Left renal cortex interstitium (tissue), 4 donors: ENCODE data around the gene RGS2. TPM values are rescaled to one million over a fixed set of nuclear protein-coding genes. Genes with fewer than 3 reads are reported as not detected.

Source experiments
- DNase-seq, 4 donors: peaks; one replicate each; pipeline ENCODE4 v3.0.0-alpha.2; 2013; ENCODE audit warnings: low read depth in 4 of 4, low spot score in 2 of 4, missing footprints in 1 of 4
- polyA plus RNA-seq, 4 donors: library from polyadenylated mRNA; unstranded; fragments of 120-200 nt; gene quantifications; one replicate each; pipeline ENCODE4 v1.2.1, GENCODE V29; 2013; ENCODE audit not compliant: insufficient read length in 4 of 4

Gene RGS2, protein sequence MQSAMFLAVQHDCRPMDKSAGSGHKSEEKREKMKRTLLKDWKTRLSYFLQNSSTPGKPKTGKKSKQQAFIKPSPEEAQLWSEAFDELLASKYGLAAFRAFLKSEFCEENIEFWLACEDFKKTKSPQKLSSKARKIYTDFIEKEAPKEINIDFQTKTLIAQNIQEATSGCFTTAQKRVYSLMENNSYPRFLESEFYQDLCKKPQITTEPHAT
- 10 to 100 TPM; 25.5 to 44.7 (median 37.2) TPM for polyA plus RNA-seq

DNA sequence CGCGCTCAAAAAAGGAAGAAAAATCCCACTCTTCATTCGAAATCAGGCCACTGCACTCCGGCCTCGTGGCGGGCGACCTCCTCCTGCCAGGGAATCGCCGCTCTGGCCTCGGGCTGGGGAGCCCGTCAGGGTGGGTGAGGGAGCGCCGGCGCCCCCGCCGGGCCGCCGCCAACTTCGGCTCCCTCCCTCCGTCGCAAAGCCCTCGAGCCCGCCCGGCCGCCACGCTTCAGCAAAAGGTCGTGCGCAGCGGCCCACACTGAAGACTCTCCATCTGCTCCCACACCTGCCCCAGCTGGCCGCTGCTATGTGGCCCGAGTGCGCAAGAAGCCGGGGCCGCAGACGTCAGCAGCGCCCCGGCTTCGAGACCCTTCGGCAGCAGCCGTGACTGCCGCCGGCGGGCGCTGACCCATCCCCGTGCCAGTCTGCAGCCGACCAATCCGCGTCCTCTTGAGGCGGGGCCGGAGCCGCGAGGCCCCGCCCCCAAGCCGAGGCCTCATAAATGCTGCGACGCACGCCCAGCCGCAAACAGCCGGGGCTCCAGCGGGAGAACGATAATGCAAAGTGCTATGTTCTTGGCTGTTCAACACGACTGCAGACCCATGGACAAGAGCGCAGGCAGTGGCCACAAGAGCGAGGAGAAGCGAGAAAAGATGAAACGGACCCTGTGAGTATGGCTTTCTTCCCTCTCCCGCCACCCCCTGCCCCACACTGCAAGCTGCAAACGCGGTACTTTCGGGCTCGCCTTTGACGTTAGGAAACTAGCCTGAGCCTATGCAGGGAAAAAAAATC, at the start of gene RGS2:
TSS of gene RGS2 (plus strand) at position 522 of the 789 bp plus-strand sequence. CDS start at position 555, 33 bp downstream.
- peak; percentile 75 to 88 (median 86) for DNase-seq

DNA sequence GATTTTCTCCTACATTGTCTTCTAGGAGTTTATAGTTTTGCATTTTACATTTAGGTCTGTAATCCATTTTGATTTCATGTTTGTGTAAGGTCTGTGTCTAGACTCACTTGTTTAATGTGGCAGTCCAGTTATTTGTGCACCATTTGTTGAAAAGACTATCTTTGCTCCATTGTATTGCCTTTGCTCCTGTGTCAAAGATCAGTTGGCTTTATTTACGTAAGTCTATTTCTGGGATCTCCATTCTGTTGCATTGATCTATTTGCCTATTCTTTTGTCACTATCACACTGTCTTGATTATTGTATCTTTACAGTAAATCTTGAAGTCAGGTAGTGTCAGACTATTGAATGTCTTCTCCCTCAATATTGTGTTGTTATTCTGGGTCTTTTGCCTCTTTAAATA, 49.7 kb upstream of the RGS2 start:
- DNase-seq = no peak

DNA sequence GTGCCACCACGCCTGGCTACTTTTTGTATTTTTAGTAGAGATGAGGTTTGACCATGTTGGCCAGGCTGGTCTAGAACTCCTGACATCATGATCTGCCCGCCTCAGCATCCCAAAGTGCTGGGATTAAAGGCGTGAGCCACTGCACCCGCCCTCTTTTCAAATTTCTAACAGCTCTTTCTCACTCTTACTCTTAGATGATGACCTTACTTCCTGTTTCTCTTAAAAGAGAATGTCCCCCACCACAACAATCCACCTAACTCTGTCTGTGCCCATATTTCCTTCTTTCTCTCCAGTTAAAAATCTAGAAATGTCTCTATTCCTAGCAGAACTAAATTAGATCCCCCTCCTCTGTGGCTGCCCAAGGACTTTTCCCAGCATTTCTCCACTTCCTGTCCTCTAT, 46.6 kb upstream of the RGS2 start:
- no peak for DNase-seq

DNA sequence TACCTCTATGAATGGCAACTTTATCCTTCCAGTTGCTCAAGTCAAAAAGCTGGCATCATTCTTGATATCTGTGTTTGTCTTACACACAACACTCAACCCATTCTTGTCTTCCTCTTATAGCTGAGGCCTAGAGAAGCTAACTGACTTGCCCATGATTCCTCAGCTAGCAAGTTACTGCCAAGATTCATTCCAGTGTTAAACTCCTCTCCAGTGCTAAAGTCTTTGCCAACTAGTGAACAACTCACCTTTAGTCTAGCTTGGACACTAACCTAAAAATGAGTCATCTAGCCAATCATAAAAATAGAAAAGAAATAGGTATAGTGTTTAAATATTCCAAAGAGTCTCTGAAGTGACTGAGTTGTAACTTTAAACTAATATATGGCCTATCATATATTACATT, 45.6 kb upstream of the RGS2 start:
- DNase-seq = no peak

DNA sequence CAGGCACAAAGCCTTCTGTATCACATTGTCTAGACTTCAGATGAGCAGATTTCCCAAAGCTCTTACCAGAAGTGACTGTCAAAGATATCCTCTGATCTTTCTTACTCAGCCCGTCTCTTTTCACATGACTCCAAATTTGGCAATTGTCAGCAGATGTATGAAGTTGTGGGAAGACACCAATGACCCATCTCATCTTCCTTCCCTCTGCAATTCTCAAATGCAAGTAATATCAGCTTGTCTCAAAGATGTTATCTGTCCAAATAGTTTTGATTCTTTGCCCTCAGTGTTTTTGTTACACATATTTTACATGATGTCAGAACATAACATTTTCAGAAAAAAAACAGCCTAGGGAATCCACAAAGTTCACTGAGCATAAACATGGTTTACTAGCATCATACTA, 45.1 kb upstream of the RGS2 start:
- no peak for DNase-seq

DNA sequence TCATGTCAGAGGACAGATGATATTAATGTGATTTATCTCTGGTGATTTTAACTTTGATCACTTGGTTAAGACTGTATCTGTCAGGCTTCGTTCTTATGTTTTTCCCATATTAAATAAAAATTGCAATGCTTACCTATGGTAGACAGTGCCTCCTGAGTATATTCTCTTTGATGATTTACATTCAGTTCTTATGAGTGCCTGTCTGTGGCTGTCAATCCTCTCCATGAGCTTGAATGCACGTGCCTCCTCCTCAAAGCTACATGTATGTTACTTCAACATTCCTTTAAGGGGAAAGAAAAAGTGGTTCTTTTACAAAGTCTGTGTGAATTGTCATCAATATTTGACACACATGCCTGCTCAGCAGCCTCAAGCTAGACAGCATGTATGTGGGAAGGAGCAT, 44.2 kb upstream of the RGS2 start:
- no peak for DNase-seq

DNA sequence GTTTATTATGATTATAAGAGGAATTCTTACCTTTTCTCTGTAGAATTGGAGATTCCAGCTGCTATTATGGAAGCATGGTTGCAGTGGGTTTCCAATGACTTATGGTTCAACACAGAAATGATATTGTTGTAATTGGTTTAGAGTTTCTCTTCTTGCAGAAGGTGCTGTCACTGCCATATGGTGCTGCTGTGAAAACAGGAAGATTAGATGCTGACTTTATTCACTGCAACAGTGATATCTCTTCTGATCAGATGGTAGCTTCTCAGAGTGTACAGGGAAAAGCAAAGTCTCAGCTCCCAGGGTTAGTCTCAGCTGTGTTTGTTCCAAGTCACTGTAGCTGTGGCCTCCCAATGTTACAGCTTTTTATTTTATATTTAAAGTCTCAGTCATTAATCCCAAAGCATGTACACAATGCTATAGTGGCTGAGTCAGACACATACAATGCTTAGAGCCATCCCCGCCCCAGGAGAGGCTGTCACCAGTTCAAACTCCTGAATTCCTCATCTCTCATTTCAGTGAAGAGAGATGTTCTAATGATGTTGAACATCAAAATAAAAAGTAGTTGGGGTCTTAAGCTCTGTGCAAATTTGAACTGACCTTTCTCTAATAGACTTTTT, 42.7 kb upstream of the RGS2 start:
- no peak for DNase-seq

DNA sequence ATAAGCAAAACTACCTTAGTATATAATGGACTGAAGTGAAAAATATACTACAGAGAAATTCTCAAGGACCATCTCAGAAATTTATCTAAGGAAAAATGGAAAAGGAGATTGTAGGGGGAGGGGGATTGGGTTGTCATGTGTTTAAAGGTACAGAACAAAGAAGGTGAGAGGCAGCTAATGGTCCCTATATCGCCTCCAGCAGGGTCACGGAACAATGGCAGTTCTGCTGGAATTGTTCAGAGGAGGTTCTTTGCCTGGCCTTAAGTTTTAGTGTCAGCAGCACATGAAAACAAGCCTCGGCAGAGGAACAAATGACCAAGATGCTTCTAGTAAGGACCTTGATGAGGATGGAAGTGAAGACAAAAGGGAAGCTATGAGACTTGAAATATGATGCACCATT, 42.0 kb upstream of the RGS2 start:
- no peak for DNase-seq

DNA sequence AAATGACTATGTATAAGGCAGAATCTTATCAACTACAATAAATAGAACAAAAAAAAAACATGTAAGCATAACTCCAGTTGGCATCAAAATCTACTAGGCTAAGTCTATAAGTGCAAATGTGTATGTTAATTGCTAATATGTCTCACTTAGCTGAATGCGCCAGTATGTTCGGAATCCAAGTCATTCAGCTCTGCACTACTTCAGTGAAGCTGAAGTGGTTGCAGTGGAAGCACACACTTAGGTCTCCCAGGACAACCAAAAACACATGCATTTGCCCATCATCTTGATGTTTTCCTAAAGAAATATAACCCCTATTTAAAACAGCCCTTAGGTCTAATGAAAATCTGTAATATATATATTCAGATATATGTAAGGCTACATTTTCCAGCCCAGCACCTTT, 41.0 kb upstream of the RGS2 start:
- no peak for DNase-seq

DNA sequence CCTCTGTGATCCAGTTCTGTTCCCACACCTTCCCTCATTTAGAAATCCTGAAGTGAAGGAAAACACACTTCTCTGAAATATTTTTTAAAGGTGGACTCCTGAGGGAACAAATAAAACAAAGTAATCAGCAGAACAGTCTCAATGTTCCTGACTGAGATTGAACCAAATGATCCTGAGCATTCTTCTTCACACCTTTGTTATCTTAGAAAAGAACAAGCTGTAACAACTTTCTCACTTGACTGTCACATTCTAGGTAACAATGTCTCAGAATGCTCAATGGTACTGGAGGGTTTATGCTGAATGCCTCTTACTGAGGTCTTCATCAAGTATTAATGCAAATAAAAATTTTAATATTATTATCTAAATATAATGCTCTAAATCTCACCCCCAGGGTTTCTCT, 40.4 kb upstream of the RGS2 start:
- DNase-seq = no peak

DNA sequence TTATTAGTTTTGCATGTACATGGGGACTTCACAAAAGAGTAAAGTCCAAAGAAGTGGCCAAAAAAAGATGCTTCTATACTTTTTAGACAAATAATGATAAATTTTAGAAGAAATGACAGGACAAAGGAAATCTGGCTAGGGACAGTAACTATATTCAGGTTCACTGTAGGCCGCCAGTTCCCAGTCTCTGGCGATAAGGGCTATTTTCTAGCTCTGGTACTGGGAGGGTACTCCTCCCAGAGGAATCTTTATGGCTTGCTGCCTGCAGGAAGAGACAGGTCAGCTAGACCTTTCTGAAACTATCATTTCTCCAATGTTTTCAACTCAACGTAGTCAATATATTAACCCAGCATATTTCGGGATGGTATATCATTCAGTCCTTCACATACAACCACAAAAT, 37.5 kb upstream of the RGS2 start:
- DNase-seq = no peak

DNA sequence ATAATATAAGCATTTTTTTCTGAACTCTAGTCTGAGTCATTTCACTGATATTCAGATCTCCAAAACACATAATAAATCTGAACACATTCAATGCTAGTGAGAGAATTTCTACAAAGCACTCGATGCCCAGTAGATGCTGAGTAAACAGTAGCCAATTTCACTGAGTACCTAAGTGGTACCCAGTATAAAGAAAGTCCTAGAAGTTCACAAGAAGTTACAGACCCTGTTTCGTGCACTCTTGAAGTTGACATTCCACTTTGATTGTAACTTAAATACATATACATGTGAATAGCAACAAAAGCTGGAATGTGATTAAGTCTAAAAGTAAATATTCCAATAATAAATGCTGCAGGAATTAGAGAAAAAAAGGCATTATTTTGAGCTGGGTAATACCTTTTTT, 33.2 kb upstream of the RGS2 start:
- DNase-seq = no peak

DNA sequence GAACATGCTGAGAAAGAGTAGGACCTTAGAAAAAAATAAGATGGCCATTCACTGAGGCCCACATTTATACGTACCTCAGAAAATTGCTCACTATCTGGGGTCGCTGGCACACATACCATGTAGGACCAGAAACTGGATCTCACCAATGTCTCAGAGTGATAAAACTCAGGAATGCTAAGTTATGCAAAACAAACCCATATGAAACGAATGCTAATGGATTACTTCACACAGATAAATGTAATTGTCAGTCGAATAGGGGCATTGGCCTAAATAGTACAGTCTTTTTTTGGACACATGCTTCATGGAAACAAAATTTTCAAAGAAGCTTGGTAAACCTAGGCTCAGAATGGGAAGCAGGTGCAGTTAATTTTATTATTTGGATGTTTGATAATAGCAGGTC, 32.6 kb upstream of the RGS2 start:
- DNase-seq = no peak

DNA sequence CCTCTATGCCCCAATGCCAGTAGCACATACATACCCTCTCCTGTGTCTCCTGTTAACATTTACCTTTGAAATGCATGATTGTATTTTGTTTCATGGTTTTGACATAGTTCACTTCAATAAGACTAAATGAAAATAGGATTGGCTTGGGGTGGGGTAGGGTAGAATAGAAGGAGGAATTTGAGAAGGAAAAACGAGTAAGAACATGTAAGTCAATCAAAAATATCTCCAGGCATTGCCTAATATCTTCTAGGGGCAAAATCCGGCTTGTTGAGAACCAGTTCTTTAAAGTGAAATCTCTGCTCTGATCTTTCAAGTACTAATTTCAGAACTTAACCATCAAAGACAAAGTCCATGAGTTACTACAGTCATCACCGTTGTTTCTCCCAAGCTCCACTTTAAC, 31.8 kb upstream of the RGS2 start:
- no peak for DNase-seq

DNA sequence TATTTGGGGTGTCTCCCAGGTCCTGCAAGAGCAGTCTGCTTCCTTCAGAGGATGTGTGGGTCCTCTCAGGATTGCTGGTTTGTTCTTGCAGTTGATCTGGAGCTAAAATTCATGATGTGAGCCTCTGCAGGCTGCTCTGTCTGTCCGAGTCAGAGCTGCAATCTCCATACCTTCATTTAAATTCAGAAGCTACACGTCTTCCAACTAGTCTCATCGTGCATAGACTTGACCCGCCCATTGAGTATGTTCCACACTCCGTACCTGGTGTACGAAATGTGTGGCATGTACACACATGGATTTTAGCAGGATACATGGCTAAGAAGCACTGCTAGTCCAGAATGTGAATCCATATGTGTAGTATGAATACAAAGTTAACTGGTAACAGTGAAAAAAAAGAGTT, 25.0 kb upstream of the RGS2 start:
- no peak for DNase-seq

DNA sequence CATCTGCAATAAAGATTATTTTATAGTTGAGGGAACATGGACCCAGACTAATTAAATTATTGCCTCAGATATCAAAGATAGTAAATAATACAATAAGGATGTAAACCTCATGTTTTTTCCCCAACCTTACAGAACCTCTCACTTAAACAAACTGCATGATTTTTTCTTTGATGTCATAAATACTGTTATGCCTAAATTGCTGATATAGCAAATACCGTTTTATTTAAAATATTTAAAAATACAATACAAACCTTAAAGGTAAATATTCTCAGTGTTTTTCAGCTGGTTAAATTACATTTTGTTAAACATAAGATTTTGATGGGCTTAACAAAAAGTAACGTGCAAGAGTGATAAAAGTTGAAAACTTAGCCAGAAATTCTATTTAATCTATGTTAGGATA, 24.4 kb upstream of the RGS2 start:
- no peak for DNase-seq

DNA sequence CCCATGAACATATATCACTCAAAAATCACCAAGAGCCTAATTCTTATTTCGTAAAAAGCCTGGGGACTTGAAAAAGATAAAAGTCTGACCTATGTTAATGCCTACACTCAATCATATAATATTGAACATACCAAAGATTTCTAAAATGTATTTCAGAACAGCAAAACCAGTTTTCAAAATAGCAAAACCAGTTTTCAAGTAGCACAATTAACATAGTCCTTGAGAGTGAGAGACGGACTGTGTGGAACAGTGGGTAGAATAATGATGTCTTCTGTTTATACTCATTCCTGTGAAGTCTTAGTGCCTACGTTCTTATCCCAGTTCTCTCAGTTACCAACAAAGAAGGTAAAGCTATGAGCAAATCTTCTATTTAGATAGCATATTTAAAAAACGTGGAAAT, 22.3 kb upstream of the RGS2 start:
- no peak for DNase-seq

DNA sequence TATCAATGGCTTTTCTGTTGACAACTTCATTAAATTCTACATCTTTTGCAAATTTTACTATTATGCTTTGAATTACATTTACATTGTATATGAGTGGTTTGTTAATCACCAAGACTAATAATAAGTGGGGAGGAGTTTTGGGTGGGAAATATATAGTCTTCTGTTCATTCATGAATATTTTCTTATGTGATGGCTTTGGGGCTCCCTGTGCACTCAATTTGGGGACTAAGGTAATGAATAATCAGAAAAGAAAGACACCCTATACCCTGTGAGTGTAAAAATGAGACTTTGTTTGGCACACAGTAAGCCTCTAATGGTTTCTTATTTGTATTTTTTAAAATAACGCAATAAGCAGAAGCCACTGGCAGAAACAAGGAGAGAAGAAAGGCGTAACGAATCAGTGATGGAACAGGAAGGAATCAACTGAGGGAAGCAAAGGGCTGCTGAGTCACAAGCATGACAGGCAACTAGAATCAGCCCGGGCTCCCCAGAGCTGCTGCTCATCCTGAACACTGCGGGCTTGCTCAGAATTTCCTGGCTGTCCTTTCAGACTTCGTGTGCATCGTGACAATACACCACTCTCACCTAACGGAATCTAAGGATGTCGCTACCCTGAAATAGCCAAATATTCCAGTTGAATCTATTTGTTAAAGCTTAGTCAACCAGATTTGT, 20.8 kb upstream of the RGS2 start:
- DNase-seq = no peak

DNA sequence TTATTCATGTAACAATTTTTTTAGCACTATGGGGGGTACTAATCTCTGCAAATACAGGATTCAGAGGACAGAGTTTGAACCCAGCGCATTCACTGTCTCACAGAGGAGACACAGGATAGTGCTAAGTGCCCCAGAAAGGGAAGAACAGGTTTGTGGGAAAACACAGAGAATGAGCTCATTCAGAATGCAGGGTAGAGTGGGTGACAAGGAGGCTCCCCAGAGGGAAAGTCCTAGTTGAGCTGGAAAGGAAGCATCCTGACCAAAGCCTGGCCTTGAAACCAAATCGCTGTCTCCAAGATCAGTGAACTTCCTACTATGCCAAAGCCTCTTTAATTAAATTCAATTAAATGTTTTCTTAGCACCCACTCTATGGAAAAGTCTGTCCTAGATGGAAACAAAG, 19.0 kb upstream of the RGS2 start:
- no peak for DNase-seq

DNA sequence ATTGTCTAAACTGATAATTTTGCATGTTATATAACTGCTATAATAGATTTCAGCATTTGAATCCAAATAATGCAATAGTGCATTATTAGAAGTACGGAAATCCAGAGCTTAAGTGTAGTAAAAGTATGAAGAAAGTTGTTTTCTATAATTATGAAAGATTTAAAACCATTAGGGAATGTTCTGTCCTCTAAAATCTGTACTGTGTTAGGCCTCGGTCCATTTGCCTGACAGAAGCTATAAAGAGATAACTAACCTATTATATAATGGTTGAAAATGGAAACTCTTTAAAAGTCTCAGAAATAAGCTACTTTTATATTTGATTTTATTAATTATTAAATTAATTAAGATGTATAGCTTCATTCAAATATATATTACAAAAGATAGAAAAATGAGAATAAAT, 16.2 kb upstream of the RGS2 start:
- DNase-seq = no peak

DNA sequence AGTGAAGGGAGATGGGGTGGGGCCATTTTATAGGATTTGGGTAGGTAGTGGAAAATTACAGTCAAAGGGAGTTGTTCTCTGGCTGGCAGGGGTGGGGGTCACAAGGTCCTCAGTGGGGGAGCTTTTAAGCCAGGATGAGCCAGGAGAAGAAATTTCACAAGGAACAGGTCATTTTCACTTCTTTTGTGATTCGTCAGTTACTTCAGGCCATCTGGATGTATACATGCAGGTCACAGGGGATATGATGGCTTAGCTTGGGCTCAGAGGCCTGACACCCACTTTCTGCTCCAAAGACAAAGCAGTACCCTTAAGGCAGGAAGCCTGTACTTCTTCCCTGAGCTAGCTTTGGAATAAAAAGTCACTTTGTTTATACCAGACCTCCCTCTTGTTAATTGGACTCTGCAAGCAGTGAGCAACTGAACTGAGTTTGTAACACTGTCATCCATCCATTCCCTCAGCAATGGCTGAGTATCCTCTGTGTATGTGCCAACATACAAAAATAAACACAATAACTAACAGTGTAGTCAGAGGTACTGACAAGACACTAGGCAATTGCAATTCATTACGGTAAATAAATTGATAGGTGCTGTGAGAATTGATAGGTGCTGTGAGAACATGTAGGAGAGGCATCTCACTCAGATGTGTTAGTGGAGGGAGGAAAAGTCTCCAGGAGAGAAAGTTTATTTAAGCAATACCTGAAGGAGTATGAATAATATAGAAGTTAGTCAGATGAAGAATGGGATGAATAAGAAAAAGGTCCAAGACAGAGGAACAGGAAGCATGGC, 14.7 kb upstream of the RGS2 start:
- DNase-seq = no peak
